ENCODE measurements around the gene RAD51B.

Gene RAD51B

DNA sequence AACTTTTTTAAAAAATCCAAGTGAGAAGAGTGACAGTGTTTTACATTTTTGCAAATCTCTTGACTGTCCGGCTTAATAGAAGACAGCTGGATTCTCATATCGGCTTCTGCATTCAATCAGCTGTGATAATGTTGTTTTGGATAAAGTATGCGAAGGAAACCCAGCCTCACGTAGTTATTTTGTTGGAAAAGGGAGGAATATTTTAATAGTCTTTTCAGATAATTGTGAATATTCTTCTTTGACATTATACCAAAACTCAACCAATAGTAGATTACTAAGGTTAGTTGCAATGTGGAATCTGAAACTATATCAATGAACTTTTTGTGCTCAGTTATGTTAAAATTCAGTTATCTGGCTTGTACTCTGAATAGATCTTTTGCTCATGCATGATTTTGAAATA is 696.8 kb downstream of the RAD51B start:
- no peak overlapping the region for H3K9ac ChIP-seq (ENCODE audit: low read length)
- H3K27ac ChIP-seq (ENCODE audit: low read length) = no peak overlapping the region
- H3K27me3 ChIP-seq (replicated peaks; ENCODE audit: insufficient read depth, low read length) = no peaks in the 10 kb centered on the region
- no peak overlapping the region for H3K4me3 ChIP-seq (ENCODE audit: low read length)
- no peaks in the 10 kb centered on the region for H3K36me3 ChIP-seq (replicated peaks; ENCODE audit: insufficient read depth, low read length)
- H3K79me2 ChIP-seq (ENCODE audit: low read length) = no peaks in the 10 kb centered on the region
- H3K4me2 ChIP-seq (ENCODE audit: low read depth, low read length) = no peak overlapping the region
- H2AFZ ChIP-seq (ENCODE audit: low read length) = no peak overlapping the region
- no peaks in the 10 kb centered on the region for H3F3A ChIP-seq (ENCODE audit: insufficient read depth, low read length)
- no peak for DNase-seq
- H3K9me2 ChIP-seq (replicated peaks; ENCODE audit: insufficient read depth, low read length) = no peaks in the 10 kb centered on the region
- TF ChIP-seq EZH2 (optimal IDR thresholded peaks at IDR 0.05; ENCODE audit: low read depth, low read length) (no peak), EZH2phosphoT487 (IDR thresholded peaks at IDR 0.05; ENCODE audit: low read length) (no peak)
- TF ChIP-seq, protein P1, sequence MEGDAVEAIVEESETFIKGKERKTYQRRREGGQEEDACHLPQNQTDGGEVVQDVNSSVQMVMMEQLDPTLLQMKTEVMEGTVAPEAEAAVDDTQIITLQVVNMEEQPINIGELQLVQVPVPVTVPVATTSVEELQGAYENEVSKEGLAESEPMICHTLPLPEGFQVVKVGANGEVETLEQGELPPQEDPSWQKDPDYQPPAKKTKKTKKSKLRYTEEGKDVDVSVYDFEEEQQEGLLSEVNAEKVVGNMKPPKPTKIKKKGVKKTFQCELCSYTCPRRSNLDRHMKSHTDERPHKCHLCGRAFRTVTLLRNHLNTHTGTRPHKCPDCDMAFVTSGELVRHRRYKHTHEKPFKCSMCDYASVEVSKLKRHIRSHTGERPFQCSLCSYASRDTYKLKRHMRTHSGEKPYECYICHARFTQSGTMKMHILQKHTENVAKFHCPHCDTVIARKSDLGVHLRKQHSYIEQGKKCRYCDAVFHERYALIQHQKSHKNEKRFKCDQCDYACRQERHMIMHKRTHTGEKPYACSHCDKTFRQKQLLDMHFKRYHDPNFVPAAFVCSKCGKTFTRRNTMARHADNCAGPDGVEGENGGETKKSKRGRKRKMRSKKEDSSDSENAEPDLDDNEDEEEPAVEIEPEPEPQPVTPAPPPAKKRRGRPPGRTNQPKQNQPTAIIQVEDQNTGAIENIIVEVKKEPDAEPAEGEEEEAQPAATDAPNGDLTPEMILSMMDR (IDR thresholded peaks at IDR 0.05; ENCODE audit: low read length) = no peak
- H4K20me1 ChIP-seq (ENCODE audit: insufficient read depth, low read length) = no peaks in the 10 kb centered on the region
- 0 out of 2 replicates have a peak, but pooled peaks cover 7% of the 10 kb centered on the region for H3K4me1 ChIP-seq (ENCODE audit: low read length)
- H3K9me3 ChIP-seq (replicated peaks; ENCODE audit: insufficient read depth, low read length) = no peaks in the 10 kb centered on the region

DNA sequence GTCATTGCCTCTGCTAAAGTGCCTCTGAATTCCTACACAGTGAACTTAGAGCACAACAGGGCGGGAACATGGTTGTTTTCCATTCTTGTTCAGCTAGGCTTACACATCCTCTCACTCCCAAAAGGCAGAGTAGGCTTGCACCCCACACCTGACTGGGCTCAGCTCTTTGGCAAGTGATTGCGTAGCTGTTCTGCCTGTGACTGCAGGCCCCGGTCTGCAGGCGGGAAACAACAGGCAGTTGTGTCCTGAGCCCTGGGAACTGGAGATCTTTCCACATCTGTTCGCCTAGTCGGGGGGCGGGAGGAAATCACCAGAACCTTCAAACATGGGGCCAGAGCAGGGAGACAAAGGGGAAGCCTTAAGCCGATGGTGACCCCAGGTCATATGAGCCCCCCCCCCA is 698.6 kb downstream of the RAD51B start:
- Histone ChIP-seq H3K9me3 (replicated peaks; ENCODE audit: insufficient read depth, low read length) (no peaks in the 10 kb centered on the region), H2AFZ (ENCODE audit: low read length) (no peak overlapping the region), H3K9ac (ENCODE audit: low read length) (no peak overlapping the region), H3K4me1 (ENCODE audit: low read length) (0 out of 2 replicates have a peak, but pooled peaks cover 7% of the 10 kb centered on the region), H3K27ac (ENCODE audit: low read length) (no peak overlapping the region), H3K36me3 (replicated peaks; ENCODE audit: insufficient read depth, low read length) (no peaks in the 10 kb centered on the region), H3K4me2 (ENCODE audit: low read depth, low read length) (no peak overlapping the region), H3K4me3 (ENCODE audit: low read length) (no peak overlapping the region), H3F3A (ENCODE audit: insufficient read depth, low read length) (no peaks in the 10 kb centered on the region), H3K79me2 (ENCODE audit: low read length) (no peaks in the 10 kb centered on the region), H4K20me1 (ENCODE audit: insufficient read depth, low read length) (no peaks in the 10 kb centered on the region), H3K9me2 (replicated peaks; ENCODE audit: insufficient read depth, low read length) (no peaks in the 10 kb centered on the region), H3K27me3 (replicated peaks; ENCODE audit: insufficient read depth, low read length) (no peaks in the 10 kb centered on the region)
- TF ChIP-seq EZH2 (optimal IDR thresholded peaks at IDR 0.05; ENCODE audit: low read depth, low read length) (no peak), EZH2phosphoT487 (IDR thresholded peaks at IDR 0.05; ENCODE audit: low read length) (no peak)
- TF ChIP-seq, protein P1 (IDR thresholded peaks at IDR 0.05; ENCODE audit: low read length) = no peak
- DNase-seq = no peak

DNA sequence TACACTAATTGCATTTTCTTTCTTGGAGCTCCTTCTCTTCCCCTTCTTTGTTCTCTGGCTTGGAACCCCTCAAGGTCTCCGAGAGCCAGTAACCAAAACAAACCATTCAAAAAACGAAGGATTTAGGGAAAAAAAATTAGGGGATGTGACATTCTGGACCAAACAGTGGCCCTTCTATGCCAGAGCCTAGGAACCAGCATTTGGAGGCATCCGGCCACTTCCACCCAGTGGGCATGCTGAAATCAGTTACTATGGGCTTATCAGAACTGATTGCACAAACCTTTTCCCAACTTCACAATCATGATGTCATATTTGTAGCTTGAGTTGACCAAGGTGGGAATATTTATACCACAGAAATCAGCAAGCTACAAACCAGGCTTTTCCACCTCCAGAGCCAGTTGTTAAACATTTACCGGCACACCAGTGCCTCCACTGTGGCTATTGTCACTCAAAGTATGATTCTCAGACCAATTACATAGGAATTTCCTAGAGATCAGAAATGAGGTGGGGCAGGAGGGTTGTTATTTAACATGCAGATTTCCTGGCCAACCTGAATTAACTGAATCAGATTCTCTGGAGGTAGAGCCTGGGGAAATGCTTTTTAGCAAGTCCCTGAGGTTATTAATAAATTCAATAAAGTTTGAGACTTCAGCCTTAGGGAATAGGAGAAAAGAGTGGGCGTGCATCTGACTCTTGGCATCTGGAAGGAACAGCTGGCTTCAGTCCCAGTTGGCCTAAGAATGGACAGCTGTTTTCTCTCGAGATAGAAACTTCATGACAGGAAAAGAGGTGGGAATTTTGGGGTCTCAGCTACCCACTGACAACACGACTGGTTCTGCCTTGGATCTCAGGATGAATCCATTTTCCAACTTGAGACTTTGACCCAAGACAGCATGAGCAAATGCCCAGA is 699.4 kb downstream of the RAD51B start:
- Histone ChIP-seq H3K9ac (ENCODE audit: low read length) (no peak overlapping the region), H4K20me1 (ENCODE audit: insufficient read depth, low read length) (no peaks in the 10 kb centered on the region), H3K4me3 (ENCODE audit: low read length) (no peak overlapping the region), H3F3A (ENCODE audit: insufficient read depth, low read length) (no peaks in the 10 kb centered on the region), H3K9me2 (replicated peaks; ENCODE audit: insufficient read depth, low read length) (no peaks in the 10 kb centered on the region), H3K4me1 (ENCODE audit: low read length) (0 out of 2 replicates have a peak, but pooled peaks cover 7% of the 10 kb centered on the region), H3K4me2 (ENCODE audit: low read depth, low read length) (peak overlapping the region; percentile 39; the same call in 1 of the 2 replicates), H3K9me3 (replicated peaks; ENCODE audit: insufficient read depth, low read length) (no peaks in the 10 kb centered on the region), H3K79me2 (ENCODE audit: low read length) (no peaks in the 10 kb centered on the region), H3K36me3 (replicated peaks; ENCODE audit: insufficient read depth, low read length) (no peaks in the 10 kb centered on the region), H2AFZ (ENCODE audit: low read length) (no peak overlapping the region), H3K27ac (ENCODE audit: low read length) (no peak overlapping the region), H3K27me3 (replicated peaks; ENCODE audit: insufficient read depth, low read length) (no peaks in the 10 kb centered on the region)
- TF ChIP-seq, protein P1 (IDR thresholded peaks at IDR 0.05; ENCODE audit: low read length) = no peak
- TF ChIP-seq EZH2 (optimal IDR thresholded peaks at IDR 0.05; ENCODE audit: low read depth, low read length) (no peak), EZH2phosphoT487 (IDR thresholded peaks at IDR 0.05; ENCODE audit: low read length) (no peak)
- DNase-seq = no peak
